ENCODE data around the gene PCDH10. TPM values are rescaled to one million over a fixed set of nuclear protein-coding genes. Genes with fewer than 3 reads are reported as not detected.
A peak's percentile ranks its signal among the peaks of the same experiment; 100 is the strongest.

PCDH10 gene, protein sequence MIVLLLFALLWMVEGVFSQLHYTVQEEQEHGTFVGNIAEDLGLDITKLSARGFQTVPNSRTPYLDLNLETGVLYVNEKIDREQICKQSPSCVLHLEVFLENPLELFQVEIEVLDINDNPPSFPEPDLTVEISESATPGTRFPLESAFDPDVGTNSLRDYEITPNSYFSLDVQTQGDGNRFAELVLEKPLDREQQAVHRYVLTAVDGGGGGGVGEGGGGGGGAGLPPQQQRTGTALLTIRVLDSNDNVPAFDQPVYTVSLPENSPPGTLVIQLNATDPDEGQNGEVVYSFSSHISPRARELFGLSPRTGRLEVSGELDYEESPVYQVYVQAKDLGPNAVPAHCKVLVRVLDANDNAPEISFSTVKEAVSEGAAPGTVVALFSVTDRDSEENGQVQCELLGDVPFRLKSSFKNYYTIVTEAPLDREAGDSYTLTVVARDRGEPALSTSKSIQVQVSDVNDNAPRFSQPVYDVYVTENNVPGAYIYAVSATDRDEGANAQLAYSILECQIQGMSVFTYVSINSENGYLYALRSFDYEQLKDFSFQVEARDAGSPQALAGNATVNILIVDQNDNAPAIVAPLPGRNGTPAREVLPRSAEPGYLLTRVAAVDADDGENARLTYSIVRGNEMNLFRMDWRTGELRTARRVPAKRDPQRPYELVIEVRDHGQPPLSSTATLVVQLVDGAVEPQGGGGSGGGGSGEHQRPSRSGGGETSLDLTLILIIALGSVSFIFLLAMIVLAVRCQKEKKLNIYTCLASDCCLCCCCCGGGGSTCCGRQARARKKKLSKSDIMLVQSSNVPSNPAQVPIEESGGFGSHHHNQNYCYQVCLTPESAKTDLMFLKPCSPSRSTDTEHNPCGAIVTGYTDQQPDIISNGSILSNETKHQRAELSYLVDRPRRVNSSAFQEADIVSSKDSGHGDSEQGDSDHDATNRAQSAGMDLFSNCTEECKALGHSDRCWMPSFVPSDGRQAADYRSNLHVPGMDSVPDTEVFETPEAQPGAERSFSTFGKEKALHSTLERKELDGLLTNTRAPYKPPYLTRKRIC
- total RNA-seq = 0.31 TPM
- polyA plus RNA-seq (ENCODE audit: insufficient read depth in 1 of 8, insufficient read length in 8 of 8, low replicate concordance in 1 of 8) = 1 to 10 TPM in 1 of 8 donors, under 1 TPM in 7; 0.29 to 1.3 (median 0.54) TPM
- long read RNA-seq, donor 1 = 0 reads
- long read RNA-seq, donor 2 = 0 reads
- long read RNA-seq, donor 3, full-length matches to known transcripts = 1 of 1 reads
- long read RNA-seq, donor 3, partial matches to known transcripts = 0 of 1 reads
- long read RNA-seq, donor 3, other reads (novel, unspliced or antisense) = 0 of 1 reads
- long read RNA-seq, donor 4 = 0 reads
- long read RNA-seq, donor 5, full-length matches to known transcripts = 5 of 5 reads
- long read RNA-seq, donor 5, partial matches to known transcripts = 0 of 5 reads
- long read RNA-seq, donor 5, other reads (novel, unspliced or antisense) = 0 of 5 reads
- long read RNA-seq, donor 6 = 0 reads
- long read RNA-seq, donor 7, full-length matches to known transcripts = 1 of 1 reads
- long read RNA-seq, donor 7, partial matches to known transcripts = 0 of 1 reads
- long read RNA-seq, donor 7, other reads (novel, unspliced or antisense) = 0 of 1 reads
- long read RNA-seq, donor 8, full-length matches to known transcripts = 1 of 1 reads
- long read RNA-seq, donor 8, partial matches to known transcripts = 0 of 1 reads
- long read RNA-seq, donor 8, other reads (novel, unspliced or antisense) = 0 of 1 reads
- long read RNA-seq, donor 9, full-length matches to known transcripts = 1 of 1 reads
- long read RNA-seq, donor 9, partial matches to known transcripts = 0 of 1 reads
- long read RNA-seq, donor 9, other reads (novel, unspliced or antisense) = 0 of 1 reads
- long read RNA-seq, donor 10, full-length matches to known transcripts = 2 of 2 reads
- long read RNA-seq, donor 10, partial matches to known transcripts = 0 of 2 reads
- long read RNA-seq, donor 10, other reads (novel, unspliced or antisense) = 0 of 2 reads
- long read RNA-seq, donor 11, full-length matches to known transcripts = 1 of 1 reads
- long read RNA-seq, donor 11, partial matches to known transcripts = 0 of 1 reads
- long read RNA-seq, donor 11, other reads (novel, unspliced or antisense) = 0 of 1 reads

DNA sequence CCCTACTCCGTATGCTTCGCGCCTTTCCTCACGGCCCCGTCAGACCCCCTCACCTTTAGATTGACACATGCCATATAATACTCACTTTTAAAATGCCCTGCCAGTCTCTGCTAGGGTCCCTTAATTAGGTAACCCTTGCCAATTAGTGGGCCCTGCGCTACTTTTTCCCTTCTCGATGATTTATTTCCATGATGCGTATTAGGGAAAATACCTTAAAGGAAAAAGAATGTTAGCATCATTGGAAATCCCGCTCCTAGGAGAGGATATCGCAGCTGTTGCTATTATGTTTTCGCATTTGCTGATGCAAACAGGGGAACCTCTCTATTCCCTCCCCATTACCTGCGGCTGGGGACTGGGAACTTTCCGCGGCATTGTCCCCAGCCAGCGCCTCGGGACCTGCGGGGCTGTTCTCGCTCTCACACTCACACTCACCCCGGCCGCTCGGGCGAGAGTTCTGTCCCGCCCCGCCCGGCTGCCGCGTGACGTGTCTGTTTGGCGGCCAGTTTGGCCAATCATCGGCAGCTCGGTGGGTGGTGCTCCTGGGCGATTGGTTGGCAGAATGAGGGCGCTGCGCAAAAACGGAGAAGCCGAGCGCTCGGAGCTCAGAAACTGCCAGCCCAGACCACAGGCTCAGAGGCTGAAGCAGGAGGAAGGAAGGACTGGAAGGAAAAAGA is at the start of gene PCDH10:
Gene PCDH10 (plus strand): TSS at position 605 of the 674 bp plus-strand sequence. CDS start 847 bp downstream, outside the sequence.
- no peaks in the 10 kb centered on the region for H3K36me3 ChIP-seq (ENCODE audit: control insufficient read depth, insufficient read depth, low read length)
- peak within 1 kb of the TSS; percentile 58 for H3K4me3 ChIP-seq (ENCODE audit: low read length)
- peak; percentile 97 for DNase-seq
- H3K27ac ChIP-seq (ENCODE audit: low read length) = peak within 1 kb of the TSS; percentile 16
- H3K9me3 ChIP-seq (replicated peaks; ENCODE audit: control insufficient read depth, low read depth, low read length) = no peaks in the 10 kb centered on the region
- H3K4me1 ChIP-seq (ENCODE audit: control insufficient read depth, insufficient read depth, low read length) = peaks cover 56% of the 10 kb centered on the region
- peaks cover 66% of the 10 kb centered on the region for H3K27me3 ChIP-seq (ENCODE audit: control insufficient read depth, insufficient read depth, low read length)
- WGBS (ENCODE audit: insufficient coverage) = under 1% methylated on average over 31 of the region's 38 CpGs

DNA sequence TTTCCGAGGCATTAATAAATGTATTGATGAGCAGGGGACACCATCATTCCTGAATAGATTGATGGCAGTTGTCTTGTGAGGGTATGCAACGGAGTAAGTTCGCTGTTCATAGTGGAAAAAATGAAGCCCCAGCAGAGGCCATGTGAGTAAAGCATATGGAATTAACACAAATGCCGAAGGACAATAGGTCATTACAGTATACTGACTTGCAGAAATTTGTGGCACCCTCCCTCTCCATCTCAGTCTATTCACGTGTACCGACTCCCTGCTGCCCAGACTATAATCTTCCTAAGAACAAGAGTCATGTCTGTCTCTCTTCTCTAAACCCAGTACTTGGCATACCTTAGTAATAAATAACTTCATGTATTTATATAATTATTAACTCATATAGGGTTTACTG is 47.1 kb upstream of the PCDH10 start:
- no peak for DNase-seq
- no peaks in the 10 kb centered on the region for H3K9me3 ChIP-seq (replicated peaks; ENCODE audit: control insufficient read depth, low read depth, low read length)
- WGBS (ENCODE audit: insufficient coverage) = 89% methylated on average over 3 of the region's 6 CpGs
- no peaks in the 10 kb centered on the region for H3K36me3 ChIP-seq (ENCODE audit: control insufficient read depth, insufficient read depth, low read length)
- no peak overlapping the region for H3K27ac ChIP-seq (ENCODE audit: low read length)
- H3K4me3 ChIP-seq (ENCODE audit: low read length) = no peak overlapping the region
- H3K4me1 ChIP-seq (ENCODE audit: control insufficient read depth, insufficient read depth, low read length) = no peaks in the 10 kb centered on the region
- no peaks in the 10 kb centered on the region for H3K27me3 ChIP-seq (ENCODE audit: control insufficient read depth, insufficient read depth, low read length)

DNA sequence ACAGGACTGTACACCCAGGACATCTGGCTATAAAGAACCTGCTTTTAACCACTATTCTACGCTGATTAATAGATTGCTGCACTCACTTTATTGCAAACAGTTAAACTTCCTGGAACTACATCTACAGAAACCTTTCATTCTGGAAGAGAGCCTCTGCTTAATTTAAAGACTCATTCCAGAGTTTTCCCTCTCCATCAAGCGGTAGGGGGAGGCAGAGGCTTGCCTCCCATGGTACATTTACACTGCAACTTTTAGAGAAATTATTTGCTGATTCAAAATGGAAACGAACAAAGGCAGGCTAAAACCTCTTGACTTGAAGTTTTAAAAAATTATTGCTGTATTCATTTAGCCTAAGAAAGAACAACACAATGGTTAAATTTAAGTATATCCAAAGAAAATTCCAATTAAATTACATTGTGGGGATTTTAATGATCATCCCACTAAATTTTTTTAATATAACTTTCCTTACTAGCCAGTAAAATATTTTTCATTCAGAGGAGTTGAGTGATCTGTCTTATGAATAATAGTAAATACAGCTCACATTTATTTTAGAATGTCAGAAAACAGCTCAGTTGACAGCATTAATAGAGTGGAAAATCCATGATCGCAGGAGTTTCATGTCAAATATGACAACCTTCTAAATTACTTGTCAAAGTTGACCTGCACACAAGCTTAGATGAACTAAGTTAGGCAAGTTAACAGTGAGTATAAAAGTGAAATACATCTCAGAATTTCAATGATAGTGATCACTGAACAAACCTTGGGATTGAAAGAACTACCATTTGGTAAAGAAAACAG is 46.3 kb upstream of the PCDH10 start:
- no peak for DNase-seq
- H3K27me3 ChIP-seq (ENCODE audit: control insufficient read depth, insufficient read depth, low read length) = no peaks in the 10 kb centered on the region
- H3K36me3 ChIP-seq (ENCODE audit: control insufficient read depth, insufficient read depth, low read length) = no peaks in the 10 kb centered on the region
- no peak overlapping the region for H3K27ac ChIP-seq (ENCODE audit: low read length)
- H3K9me3 ChIP-seq (replicated peaks; ENCODE audit: control insufficient read depth, low read depth, low read length) = no peaks in the 10 kb centered on the region
- 50% methylated on average over 1 of the region's 4 CpGs for WGBS (ENCODE audit: insufficient coverage)
- no peak overlapping the region for H3K4me3 ChIP-seq (ENCODE audit: low read length)
- no peaks in the 10 kb centered on the region for H3K4me1 ChIP-seq (ENCODE audit: control insufficient read depth, insufficient read depth, low read length)

DNA sequence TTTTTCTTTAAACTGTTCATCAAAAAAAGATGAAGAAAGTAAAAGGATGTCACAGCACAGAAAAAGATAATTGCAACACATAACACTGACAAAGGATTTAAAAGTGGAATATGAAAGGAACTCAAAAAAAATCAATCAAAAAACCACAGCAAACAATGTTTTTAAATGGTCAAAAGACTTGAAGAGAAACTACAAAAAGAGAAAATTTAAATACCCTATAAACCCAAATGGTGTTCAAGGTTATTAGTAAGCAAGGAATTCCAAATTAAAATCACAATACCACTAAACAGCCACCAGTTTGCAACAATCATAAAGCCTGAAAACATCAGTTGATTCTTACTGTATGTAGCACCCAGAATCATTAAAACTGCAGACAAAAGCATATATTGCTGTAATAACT is 36.5 kb upstream of the PCDH10 start:
- no peaks in the 10 kb centered on the region for H3K9me3 ChIP-seq (replicated peaks; ENCODE audit: control insufficient read depth, low read depth, low read length)
- no peaks in the 10 kb centered on the region for H3K27me3 ChIP-seq (ENCODE audit: control insufficient read depth, insufficient read depth, low read length)
- DNase-seq = no peak
- no peak overlapping the region for H3K27ac ChIP-seq (ENCODE audit: low read length)
- H3K4me1 ChIP-seq (ENCODE audit: control insufficient read depth, insufficient read depth, low read length) = no peaks in the 10 kb centered on the region
- H3K4me3 ChIP-seq (ENCODE audit: low read length) = no peak overlapping the region
- H3K36me3 ChIP-seq (ENCODE audit: control insufficient read depth, insufficient read depth, low read length) = no peaks in the 10 kb centered on the region

DNA sequence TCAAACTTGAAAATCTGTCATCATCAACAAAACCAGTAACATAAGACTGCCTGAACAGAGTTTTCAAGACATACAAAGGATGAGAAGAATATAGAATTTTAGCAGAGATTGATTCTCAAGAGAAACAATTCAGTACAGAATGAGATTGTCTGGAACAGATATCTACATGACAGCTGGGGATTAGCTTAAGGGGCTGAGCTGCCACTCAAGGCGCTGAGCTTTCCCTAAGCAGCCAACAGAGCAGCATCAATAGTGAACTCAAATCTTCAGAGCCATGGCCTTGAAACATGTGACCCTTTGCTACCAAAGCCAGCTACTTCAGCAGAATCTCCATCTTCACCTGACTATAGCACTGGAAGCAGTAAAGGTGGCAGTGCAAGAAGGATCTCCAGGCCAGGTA is 24.3 kb upstream of the PCDH10 start:
- no peak overlapping the region for H3K4me3 ChIP-seq (ENCODE audit: low read length)
- no peaks in the 10 kb centered on the region for H3K27me3 ChIP-seq (ENCODE audit: control insufficient read depth, insufficient read depth, low read length)
- no peak for DNase-seq
- WGBS (ENCODE audit: insufficient coverage) = no CpG with 5 or more reads among the region's 1 CpG
- no peaks in the 10 kb centered on the region for H3K36me3 ChIP-seq (ENCODE audit: control insufficient read depth, insufficient read depth, low read length)
- no peaks in the 10 kb centered on the region for H3K4me1 ChIP-seq (ENCODE audit: control insufficient read depth, insufficient read depth, low read length)
- H3K27ac ChIP-seq (ENCODE audit: low read length) = no peak overlapping the region
- H3K9me3 ChIP-seq (replicated peaks; ENCODE audit: control insufficient read depth, low read depth, low read length) = no peaks in the 10 kb centered on the region

DNA sequence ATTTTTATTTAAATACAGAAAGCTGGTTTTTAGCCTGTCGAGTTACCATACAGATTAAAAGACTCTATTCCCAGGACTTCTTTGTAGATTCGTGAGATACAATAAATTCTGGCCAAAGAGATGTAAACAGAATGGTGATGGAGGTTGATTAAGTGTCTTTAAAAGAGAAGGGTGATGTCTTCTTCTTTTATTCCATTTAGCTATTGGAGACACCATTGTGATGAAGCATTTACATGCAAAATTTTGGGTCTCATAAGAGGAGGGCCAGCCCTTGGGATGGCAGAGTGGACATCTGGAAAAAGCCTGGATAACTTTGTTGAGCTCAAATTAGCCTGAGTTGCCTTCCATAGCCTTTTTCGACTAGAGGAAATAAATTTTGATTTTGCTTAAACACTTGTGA is 21.6 kb upstream of the PCDH10 start:
- no peaks in the 10 kb centered on the region for H3K27me3 ChIP-seq (ENCODE audit: control insufficient read depth, insufficient read depth, low read length)
- WGBS (ENCODE audit: insufficient coverage) = no CpG with 5 or more reads among the region's 3 CpGs
- H3K27ac ChIP-seq (ENCODE audit: low read length) = no peak overlapping the region
- no peak for DNase-seq
- no peaks in the 10 kb centered on the region for H3K9me3 ChIP-seq (replicated peaks; ENCODE audit: control insufficient read depth, low read depth, low read length)
- H3K4me1 ChIP-seq (ENCODE audit: control insufficient read depth, insufficient read depth, low read length) = no peaks in the 10 kb centered on the region
- no peak overlapping the region for H3K4me3 ChIP-seq (ENCODE audit: low read length)
- no peaks in the 10 kb centered on the region for H3K36me3 ChIP-seq (ENCODE audit: control insufficient read depth, insufficient read depth, low read length)

DNA sequence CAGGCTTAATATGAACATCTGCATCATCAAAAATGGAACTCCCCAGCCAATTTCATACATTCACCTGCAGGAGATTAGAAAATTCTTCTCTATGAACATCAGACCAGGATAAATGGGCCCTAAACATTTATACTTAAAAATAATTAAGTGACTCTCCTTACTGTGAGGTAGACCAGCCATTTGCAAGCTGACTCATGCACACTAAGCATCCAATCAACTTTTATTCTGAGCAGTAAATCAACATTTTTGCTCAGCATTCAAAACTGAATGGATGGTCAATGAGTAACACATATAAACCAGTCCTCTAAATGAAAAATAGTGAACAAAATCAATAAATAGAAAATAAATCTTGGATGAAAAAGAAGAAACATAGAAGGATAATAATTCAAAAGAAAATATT is 19.9 kb upstream of the PCDH10 start:
- H3K4me1 ChIP-seq (ENCODE audit: control insufficient read depth, insufficient read depth, low read length) = no peaks in the 10 kb centered on the region

DNA sequence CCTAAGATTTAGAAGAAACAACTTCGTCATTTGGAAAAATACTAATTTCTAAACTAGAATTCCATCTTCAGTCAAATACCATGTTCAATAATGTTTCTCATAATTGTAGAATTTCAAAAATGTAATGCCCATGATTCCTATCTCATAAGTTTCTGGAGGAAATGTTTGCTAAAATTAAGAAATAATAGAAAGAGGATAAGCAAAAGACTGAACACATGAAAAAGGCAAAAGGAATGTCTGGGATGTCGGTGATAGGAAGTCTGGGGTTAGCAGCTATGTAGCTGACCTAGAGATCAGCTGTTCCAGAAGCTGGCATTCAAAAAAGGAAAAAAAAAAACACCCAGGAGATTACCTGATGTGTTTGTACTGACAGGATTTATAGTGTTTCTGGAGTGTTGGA is 18.9 kb upstream of the PCDH10 start:
- H3K4me3 ChIP-seq (ENCODE audit: low read length) = no peak overlapping the region
- no peak for DNase-seq
- no peak overlapping the region for H3K27ac ChIP-seq (ENCODE audit: low read length)
- WGBS (ENCODE audit: insufficient coverage) = 60% methylated on average over 1 of the region's 2 CpGs
- H3K9me3 ChIP-seq (replicated peaks; ENCODE audit: control insufficient read depth, low read depth, low read length) = no peaks in the 10 kb centered on the region
- H3K27me3 ChIP-seq (ENCODE audit: control insufficient read depth, insufficient read depth, low read length) = no peaks in the 10 kb centered on the region
- H3K36me3 ChIP-seq (ENCODE audit: control insufficient read depth, insufficient read depth, low read length) = no peaks in the 10 kb centered on the region
- no peaks in the 10 kb centered on the region for H3K4me1 ChIP-seq (ENCODE audit: control insufficient read depth, insufficient read depth, low read length)

More for the DNA sequence above, 19.9 kb upstream of the PCDH10 start:
- H3K27me3 ChIP-seq (ENCODE audit: control insufficient read depth, insufficient read depth, low read length) = no peaks in the 10 kb centered on the region
- no peak overlapping the region for H3K27ac ChIP-seq (ENCODE audit: low read length)
- H3K9me3 ChIP-seq (replicated peaks; ENCODE audit: control insufficient read depth, low read depth, low read length) = no peaks in the 10 kb centered on the region
- no peak overlapping the region for H3K4me3 ChIP-seq (ENCODE audit: low read length)
- no peaks in the 10 kb centered on the region for H3K36me3 ChIP-seq (ENCODE audit: control insufficient read depth, insufficient read depth, low read length)
- DNase-seq = no peak

Measured in muscle of leg (tissue), 16 donors.